HEK293 (cell line): ENCODE results near the gene SLC39A11.

Experiments used
- GLIS2 ChIP-seq: fragments of 450-650 bp; formaldehyde crosslinking; IDR thresholded peaks from 2 replicates; pipeline ENCODE4 v1.5.1; 2016; ENCODE audit warnings: missing biosample characterization, missing genetic modification characterization
- ZNF274 ChIP-seq, 2 experiments: fragments of 200-500 bp in 1 of 2; fragments of 450-650 bp in 1 of 2; sonication (Bioruptor generic) in 1 of 2; formaldehyde crosslinking in 1 of 2; IDR thresholded peaks; 2 replicates each; pipeline versions ENCODE4 v1.5.1 to v1.6.1; 2014 to 2016; ENCODE audit warnings: borderline replicate concordance in 1 of 2, inconsistent platforms in 1 of 2, low read length in 1 of 2, missing biosample characterization in 1 of 2, missing genetic modification characterization in 1 of 2
- ZNF48 ChIP-seq: fragments of 450-650 bp; formaldehyde crosslinking; IDR thresholded peaks from 2 replicates; pipeline ENCODE4 v1.5.1; 2016; ENCODE audit warnings: missing biosample characterization, missing genetic modification characterization
- ZNF747 ChIP-seq: fragments of 450-650 bp; formaldehyde crosslinking; IDR thresholded peaks from 2 replicates; pipeline ENCODE4 v1.5.1; 2016; ENCODE audit warnings: missing biosample characterization, missing genetic modification characterization
- TF ChIP-seq, protein P1 (sequence below): fragments of 450-650 bp; formaldehyde crosslinking; IDR thresholded peaks from 2 replicates; pipeline ENCODE4 v1.5.1; 2016; ENCODE audit warnings: missing biosample characterization, missing genetic modification characterization, borderline replicate concordance
- TF ChIP-seq, protein P2 (sequence below): fragments of 450-650 bp; formaldehyde crosslinking; IDR thresholded peaks from 2 replicates; pipeline ENCODE4 v1.5.1; 2016; ENCODE audit warnings: missing biosample characterization, missing genetic modification characterization

DNA sequence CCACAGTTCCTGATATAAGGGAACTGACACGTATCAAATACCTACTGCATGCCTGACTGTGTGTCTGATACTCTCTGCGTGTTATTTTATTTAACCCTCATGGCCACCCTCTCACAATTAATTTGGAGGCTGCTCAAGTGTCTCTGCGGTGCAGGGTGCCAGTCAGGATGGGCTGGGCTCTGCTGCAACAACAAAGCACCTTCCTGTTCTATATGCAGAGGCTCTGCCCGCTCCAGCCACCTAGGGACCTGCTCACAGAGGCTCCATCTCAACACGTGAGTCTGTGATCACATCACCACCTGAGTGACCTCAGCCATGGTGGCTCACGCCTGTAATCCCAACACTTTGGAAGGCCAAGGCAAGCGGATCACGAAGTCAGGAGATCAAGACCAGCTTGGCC is 87.1 kb downstream of the SLC39A11 start:
- TF ChIP-seq, protein P1, sequence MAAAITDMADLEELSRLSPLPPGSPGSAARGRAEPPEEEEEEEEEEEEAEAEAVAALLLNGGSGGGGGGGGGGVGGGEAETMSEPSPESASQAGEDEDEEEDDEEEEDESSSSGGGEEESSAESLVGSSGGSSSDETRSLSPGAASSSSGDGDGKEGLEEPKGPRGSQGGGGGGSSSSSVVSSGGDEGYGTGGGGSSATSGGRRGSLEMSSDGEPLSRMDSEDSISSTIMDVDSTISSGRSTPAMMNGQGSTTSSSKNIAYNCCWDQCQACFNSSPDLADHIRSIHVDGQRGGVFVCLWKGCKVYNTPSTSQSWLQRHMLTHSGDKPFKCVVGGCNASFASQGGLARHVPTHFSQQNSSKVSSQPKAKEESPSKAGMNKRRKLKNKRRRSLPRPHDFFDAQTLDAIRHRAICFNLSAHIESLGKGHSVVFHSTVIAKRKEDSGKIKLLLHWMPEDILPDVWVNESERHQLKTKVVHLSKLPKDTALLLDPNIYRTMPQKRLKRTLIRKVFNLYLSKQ: no peak
- TF ChIP-seq, protein P2, sequence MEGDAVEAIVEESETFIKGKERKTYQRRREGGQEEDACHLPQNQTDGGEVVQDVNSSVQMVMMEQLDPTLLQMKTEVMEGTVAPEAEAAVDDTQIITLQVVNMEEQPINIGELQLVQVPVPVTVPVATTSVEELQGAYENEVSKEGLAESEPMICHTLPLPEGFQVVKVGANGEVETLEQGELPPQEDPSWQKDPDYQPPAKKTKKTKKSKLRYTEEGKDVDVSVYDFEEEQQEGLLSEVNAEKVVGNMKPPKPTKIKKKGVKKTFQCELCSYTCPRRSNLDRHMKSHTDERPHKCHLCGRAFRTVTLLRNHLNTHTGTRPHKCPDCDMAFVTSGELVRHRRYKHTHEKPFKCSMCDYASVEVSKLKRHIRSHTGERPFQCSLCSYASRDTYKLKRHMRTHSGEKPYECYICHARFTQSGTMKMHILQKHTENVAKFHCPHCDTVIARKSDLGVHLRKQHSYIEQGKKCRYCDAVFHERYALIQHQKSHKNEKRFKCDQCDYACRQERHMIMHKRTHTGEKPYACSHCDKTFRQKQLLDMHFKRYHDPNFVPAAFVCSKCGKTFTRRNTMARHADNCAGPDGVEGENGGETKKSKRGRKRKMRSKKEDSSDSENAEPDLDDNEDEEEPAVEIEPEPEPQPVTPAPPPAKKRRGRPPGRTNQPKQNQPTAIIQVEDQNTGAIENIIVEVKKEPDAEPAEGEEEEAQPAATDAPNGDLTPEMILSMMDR (tag by site-specific recombination): no peak
- TF ChIP-seq ZNF747 (tag by site-specific recombination) (no peak), GLIS2 (tag by site-specific recombination) (no peak), ZNF274 (IDR thresholded peaks at IDR 0.05; ENCODE audit: low read length) (no peak), ZNF274 (tag by site-specific recombination; IDR thresholded peaks at IDR 0.05; ENCODE audit: borderline replicate concordance) (no peak), ZNF48 (tag by site-specific recombination) (no peak)
